H1 (cell line): ENCODE results near the gene ANXA2.

Source experiments
- CTCF ChIP-seq, 3 experiments: IDR thresholded peaks; 1 replicate in 2 of 3; 2 replicates in 1 of 3; pipeline versions ENCODE4 v1.5.1 to v1.6.1; 2011; ENCODE audit warnings: low read length in 3 of 3, mild to moderate bottlenecking in 3 of 3, inconsistent platforms in 2 of 3, low read depth in 1 of 3, moderate library complexity in 1 of 3; ENCODE audit not compliant: insufficient read depth in 1 of 3; ENCODE audit errors: control extremely low read depth in 1 of 3
- EP300 ChIP-seq, 2 experiments: IDR thresholded peaks; 1 replicate in 1 of 2; 2 replicates in 1 of 2; pipeline ENCODE4 v1.6.1; 2011 to 2012; ENCODE audit warnings: low read depth in 2 of 2, low read length in 2 of 2, mild to moderate bottlenecking in 2 of 2, borderline replicate concordance in 1 of 2, inconsistent platforms in 1 of 2, moderate library complexity in 1 of 2
- PHF8 ChIP-seq: fragments of 200-600 bp; sonication (generic); conservative IDR thresholded peaks from 2 replicates; pipeline ENCODE4 v1.7.1; 2012; ENCODE audit warnings: low read depth, mild to moderate bottlenecking, inconsistent platforms, low read length, moderate library complexity
- POLR2A ChIP-seq, 2 experiments: IDR thresholded peaks; 1 replicate in 1 of 2; 2 replicates in 1 of 2; pipeline ENCODE4 v1.6.1; 2011; ENCODE audit warnings: low read depth in 2 of 2, low read length in 2 of 2, mild to moderate bottlenecking in 2 of 2; ENCODE audit errors: control extremely low read depth in 1 of 2
- POLR2AphosphoS5 ChIP-seq: IDR thresholded peaks from 2 replicates; pipeline ENCODE4 v1.6.1; 2011; ENCODE audit warnings: low read depth, low read length
- SIN3A ChIP-seq, 2 experiments: IDR thresholded peaks in 1 of 2; conservative IDR thresholded peaks in 1 of 2; 2 replicates each; pipeline ENCODE4 v1.6.1; 2011 to 2012; ENCODE audit warnings: low read length in 2 of 2, improper control_type of control experiment in 1 of 2, low read depth in 1 of 2, mild to moderate bottlenecking in 1 of 2
- SIX5 ChIP-seq: IDR thresholded peaks from 2 replicates; pipeline ENCODE4 v1.6.1; 2011; ENCODE audit warnings: mild to moderate bottlenecking, low read depth, low read length
- SP1 ChIP-seq: IDR thresholded peaks from 2 replicates; pipeline ENCODE4 v1.6.1; 2011; ENCODE audit warnings: low read depth, low read length

- TF ChIP-seq CTCF (IDR thresholded peaks at IDR 0.05; ENCODE audit: control extremely low read depth in 1 of 3, insufficient read depth in 1 of 3, low read depth in 1 of 3, low read length in 3 of 3) (no peak), SIN3A (conservative IDR thresholded peaks at IDR 0.05 in 1 of 2, IDR thresholded peaks at IDR 0.05 in 1 of 2; ENCODE audit: low read depth in 1 of 2, low read length in 2 of 2) (no peak), SIX5 (no peak), EP300 (IDR thresholded peaks at IDR 0.05; ENCODE audit: borderline replicate concordance in 1 of 2, low read depth in 2 of 2, low read length in 2 of 2) (no peak), SP1 (no peak), POLR2AphosphoS5 (no peak), POLR2A (IDR thresholded peaks at IDR 0.05; ENCODE audit: control extremely low read depth in 1 of 2, low read depth in 2 of 2, low read length in 2 of 2) (no peak), PHF8 (no peak)
Measured at GRCh38 chr15:60392601-60392985, 5.2 kb downstream of the ANXA2 start.
